ENCODE measurements around the gene DZIP1.

Gene DZIP1

DNA sequence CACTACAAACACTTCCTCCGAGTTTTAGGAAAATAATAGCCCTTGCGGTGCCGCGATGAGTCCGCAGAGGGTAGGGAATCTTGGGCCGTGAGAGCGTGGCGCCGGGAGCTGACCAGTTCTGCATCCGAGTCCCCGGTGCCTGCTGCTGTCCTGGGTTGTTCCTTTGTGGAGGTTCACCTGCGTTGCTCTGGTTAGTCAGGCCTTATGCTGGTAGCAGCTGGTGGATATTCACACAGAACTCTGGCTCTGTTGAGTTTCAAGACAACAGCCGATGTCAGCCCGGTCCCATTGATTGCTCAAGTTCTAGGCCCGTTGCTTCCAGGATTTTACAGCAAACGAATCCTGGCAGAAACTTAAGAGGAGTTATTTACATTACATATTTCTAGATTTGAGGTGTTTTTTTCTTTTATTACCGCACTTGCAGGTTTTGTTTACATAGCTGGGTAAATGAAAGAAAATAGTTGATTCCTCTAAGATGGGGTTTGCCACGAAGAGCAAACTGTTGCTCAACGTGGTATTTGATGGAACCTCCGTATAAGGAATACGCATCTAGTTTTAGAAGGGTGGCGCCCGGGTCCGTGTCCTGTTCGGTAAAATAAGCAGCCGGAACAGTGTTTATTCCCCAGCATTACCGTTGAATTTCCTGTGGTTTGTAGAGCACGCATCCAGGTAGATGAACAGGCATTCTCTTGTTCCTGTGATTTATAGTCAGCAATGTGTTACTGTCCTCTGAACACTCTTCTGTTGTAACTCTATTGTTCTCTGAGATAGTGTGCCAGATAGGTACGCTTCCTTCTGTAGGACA, 90.7 kb downstream of the DZIP1 start:
- H3K9ac ChIP-seq (ENCODE audit: low read length), result no peak overlapping the region
- no peaks in the 10 kb centered on the region for H3K9me3 ChIP-seq (ENCODE audit: control insufficient read depth, low read length)
- H3K27me3 ChIP-seq (ENCODE audit: control insufficient read depth, insufficient read depth, low read length), result peaks cover 37% of the 10 kb centered on the region
- H3K36me3 ChIP-seq (ENCODE audit: control insufficient read depth, insufficient read depth, low read length), result no peaks in the 10 kb centered on the region
- no peak overlapping the region for H3K4me3 ChIP-seq (ENCODE audit: low read length)
- H3K4me1 ChIP-seq (ENCODE audit: control insufficient read depth, insufficient read depth, low read length), result peaks cover 11% of the 10 kb centered on the region

DNA sequence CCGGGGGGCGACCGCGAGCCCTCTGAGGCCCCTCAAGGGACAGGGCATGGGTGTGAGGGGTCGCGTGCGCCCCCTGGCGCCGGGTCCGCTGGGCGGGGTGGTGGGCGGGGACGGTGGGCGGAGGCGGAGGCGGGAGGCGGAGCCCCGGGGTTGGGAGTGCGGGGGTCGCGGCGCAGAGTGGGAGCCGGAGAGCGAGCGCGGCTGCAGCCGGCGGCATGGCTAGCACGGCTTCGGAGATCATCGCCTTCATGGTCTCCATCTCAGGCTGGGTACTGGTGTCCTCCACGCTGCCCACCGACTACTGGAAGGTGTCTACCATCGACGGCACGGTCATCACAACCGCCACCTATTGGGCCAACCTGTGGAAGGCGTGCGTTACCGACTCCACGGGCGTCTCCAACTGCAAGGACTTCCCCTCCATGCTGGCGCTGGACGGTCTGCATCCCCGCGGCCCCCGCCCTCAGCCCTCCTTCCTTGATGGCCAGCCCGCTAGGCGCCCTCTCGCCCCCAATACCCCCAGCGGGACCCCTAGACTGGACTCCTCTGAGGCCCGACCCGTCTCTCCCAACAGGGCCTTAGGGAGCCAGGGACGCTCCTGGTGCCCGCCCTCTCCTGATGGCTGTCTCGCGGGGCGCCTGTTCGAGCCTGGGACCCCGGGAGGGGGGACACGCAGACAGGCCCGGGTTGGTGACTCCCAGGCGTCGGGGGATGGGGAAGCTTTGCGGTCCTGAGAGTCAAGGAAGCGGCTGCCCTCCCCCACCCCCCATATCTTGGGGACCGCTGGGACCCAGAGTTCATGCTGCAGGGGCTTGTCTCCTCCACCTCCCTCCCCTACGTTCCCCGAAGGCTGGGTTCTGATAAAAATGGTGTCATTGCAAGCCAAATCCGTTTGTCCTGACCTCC, 91.7 kb downstream of the DZIP1 start, which contains the start of gene CLDN10:
Gene CLDN10 (plus strand): TSS at position 182 of the 903 bp plus-strand sequence. CDS start 34 bp downstream, at position 216.
- Histone ChIP-seq H3K27me3 (ENCODE audit: control insufficient read depth, insufficient read depth, low read length) (peaks cover 37% of the 10 kb centered on the region), H3K9ac (ENCODE audit: low read length) (no peak within 1 kb of the TSS), H3K4me1 (ENCODE audit: control insufficient read depth, insufficient read depth, low read length) (peaks cover 11% of the 10 kb centered on the region), H3K9me3 (ENCODE audit: control insufficient read depth, low read length) (no peaks in the 10 kb centered on the region), H3K4me3 (ENCODE audit: low read length) (no peak within 1 kb of the TSS), H3K36me3 (ENCODE audit: control insufficient read depth, insufficient read depth, low read length) (no peaks in the 10 kb centered on the region)

DNA sequence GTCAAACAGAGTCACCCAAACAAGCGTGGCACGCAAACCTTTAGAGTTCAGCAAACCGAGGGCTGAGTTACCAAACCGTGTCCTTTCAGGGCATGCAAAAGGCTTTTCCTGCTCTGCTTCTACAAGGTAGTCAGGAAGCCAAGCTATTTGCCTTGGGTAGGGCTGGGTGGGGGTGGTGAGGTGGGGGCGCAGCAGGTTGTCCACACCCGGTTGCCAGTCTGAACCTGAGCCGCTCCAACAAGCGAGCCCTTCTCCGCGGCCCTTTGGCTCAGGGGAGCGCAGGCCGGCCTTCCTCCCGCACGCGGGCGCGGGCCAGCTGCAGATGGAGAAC, 92.3 kb downstream of the DZIP1 start:
- Histone ChIP-seq H3K9me3 (ENCODE audit: control insufficient read depth, low read length) (no peaks in the 10 kb centered on the region), H3K27me3 (ENCODE audit: control insufficient read depth, insufficient read depth, low read length) (peaks cover 37% of the 10 kb centered on the region), H3K36me3 (ENCODE audit: control insufficient read depth, insufficient read depth, low read length) (no peaks in the 10 kb centered on the region), H3K4me1 (ENCODE audit: control insufficient read depth, insufficient read depth, low read length) (peaks cover 11% of the 10 kb centered on the region), H3K4me3 (ENCODE audit: low read length) (no peak overlapping the region), H3K9ac (ENCODE audit: low read length) (no peak overlapping the region)

DNA sequence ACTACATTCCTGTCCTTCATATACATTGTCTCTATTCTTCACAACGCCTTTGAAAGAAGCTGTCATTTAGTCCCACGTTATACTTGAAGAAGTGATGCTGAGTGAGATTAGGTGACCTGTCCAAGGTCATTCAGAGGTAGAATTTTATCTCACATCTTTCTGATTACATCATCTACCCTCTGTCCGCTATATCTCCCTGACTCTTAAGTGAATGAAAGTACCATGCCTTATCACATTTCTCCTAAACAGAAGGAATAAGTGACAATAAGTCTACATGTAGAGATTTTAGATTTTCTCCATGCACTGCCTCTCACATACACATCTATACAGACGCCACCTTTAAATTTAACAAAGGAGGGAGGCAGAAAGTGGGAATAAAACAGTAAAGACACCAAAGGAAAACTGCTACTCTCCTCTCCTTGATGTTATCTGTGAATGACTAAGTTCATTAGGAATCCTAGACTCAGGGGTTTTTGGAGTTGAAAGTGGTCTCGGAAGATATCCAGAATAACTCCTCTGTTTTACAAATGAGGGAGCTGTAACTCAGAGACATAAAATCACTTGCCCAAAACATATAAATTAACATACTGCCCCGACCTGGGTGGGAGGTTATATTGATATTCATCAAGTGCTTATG, 96.9 kb downstream of the DZIP1 start:
- Histone ChIP-seq H3K9ac (ENCODE audit: low read length) (no peak overlapping the region), H3K27me3 (ENCODE audit: control insufficient read depth, insufficient read depth, low read length) (peaks cover 21% of the 10 kb centered on the region), H3K4me1 (ENCODE audit: control insufficient read depth, insufficient read depth, low read length) (peaks cover under 1% of the 10 kb centered on the region), H3K9me3 (ENCODE audit: control insufficient read depth, low read length) (no peaks in the 10 kb centered on the region), H3K4me3 (ENCODE audit: low read length) (no peak overlapping the region), H3K36me3 (ENCODE audit: control insufficient read depth, insufficient read depth, low read length) (no peaks in the 10 kb centered on the region)

DNA sequence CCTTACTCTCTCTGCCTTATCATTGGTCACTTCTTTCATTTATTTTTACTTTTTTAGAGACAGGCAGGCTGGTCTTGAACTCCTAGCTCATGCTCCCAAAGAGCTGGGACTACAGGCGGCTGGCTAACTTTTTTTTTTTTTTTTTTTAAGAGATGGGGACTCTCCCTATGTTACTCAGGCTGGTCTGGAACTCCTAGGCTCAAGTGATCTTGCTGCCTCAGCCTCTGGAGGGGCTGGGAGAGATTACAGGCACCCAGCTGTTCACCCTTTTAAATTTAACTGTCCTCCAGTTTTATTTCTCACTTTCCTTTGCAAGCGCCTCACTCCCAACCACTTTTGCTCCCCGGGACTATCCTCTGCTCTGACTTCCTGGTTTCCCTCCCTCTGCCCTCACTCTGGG, 97.6 kb downstream of the DZIP1 start:
- H3K4me3 ChIP-seq (ENCODE audit: low read length), result no peak overlapping the region
- H3K27me3 ChIP-seq (ENCODE audit: control insufficient read depth, insufficient read depth, low read length), result peaks cover 16% of the 10 kb centered on the region
- no peaks in the 10 kb centered on the region for H3K36me3 ChIP-seq (ENCODE audit: control insufficient read depth, insufficient read depth, low read length)
- no peak overlapping the region for H3K9ac ChIP-seq (ENCODE audit: low read length)
- no peaks in the 10 kb centered on the region for H3K9me3 ChIP-seq (ENCODE audit: control insufficient read depth, low read length)
- H3K4me1 ChIP-seq (ENCODE audit: control insufficient read depth, insufficient read depth, low read length), result no peaks in the 10 kb centered on the region

DNA sequence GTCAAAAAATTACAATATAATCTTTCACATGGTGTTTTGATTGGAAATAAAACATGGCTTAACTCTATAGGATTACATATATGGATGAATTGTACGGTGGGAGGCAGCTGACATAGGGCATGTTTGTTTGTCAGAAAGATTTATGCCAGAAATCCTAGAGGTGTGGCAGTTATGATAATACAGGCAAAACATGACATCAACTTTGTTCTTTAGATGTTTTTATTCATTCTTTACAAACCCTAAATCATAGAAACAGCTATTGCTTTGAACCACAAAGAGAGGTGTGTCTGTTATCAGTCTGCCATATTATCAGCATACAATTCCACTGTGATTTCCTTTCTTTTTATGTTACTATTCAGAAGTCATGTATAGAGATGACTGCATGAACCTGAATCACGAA, 100.2 kb downstream of the DZIP1 start:
- Histone ChIP-seq H3K27me3 (ENCODE audit: control insufficient read depth, insufficient read depth, low read length) (peaks cover 4% of the 10 kb centered on the region), H3K36me3 (ENCODE audit: control insufficient read depth, insufficient read depth, low read length) (no peaks in the 10 kb centered on the region), H3K9me3 (ENCODE audit: control insufficient read depth, low read length) (no peaks in the 10 kb centered on the region), H3K4me1 (ENCODE audit: control insufficient read depth, insufficient read depth, low read length) (no peaks in the 10 kb centered on the region), H3K9ac (ENCODE audit: low read length) (no peak overlapping the region), H3K4me3 (ENCODE audit: low read length) (no peak overlapping the region)

DNA sequence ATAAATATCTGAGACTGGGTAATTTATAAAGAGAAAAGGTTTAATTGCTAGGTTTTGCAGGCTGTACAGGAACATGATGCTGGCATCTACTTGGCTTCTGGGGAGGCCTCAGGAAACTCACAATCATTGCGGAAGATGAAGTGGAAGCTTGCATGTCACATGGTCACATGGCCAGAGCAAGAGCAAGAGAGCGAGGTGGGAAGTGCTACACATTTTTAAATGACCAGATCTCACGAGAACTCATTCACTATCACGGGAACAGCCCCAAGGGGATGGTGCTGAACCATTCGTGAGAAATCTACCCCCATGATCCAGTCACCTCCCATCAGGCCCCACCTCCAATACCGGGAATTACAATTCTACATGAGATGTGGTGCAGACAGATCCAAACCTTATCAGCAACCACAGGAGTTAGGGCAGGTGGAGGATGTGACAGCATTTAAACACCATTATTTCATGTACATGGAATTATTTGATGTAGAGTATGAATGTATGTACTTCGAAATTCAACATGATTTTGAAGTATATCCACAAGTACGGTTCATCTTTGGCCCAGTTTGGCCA, 102.5 kb downstream of the DZIP1 start:
- no peaks in the 10 kb centered on the region for H3K9me3 ChIP-seq (ENCODE audit: control insufficient read depth, low read length)
- peaks cover 2% of the 10 kb centered on the region for H3K27me3 ChIP-seq (ENCODE audit: control insufficient read depth, insufficient read depth, low read length)
- H3K4me3 ChIP-seq (ENCODE audit: low read length), result no peak overlapping the region
- no peaks in the 10 kb centered on the region for H3K36me3 ChIP-seq (ENCODE audit: control insufficient read depth, insufficient read depth, low read length)
- no peaks in the 10 kb centered on the region for H3K4me1 ChIP-seq (ENCODE audit: control insufficient read depth, insufficient read depth, low read length)
- no peak overlapping the region for H3K9ac ChIP-seq (ENCODE audit: low read length)

DNA sequence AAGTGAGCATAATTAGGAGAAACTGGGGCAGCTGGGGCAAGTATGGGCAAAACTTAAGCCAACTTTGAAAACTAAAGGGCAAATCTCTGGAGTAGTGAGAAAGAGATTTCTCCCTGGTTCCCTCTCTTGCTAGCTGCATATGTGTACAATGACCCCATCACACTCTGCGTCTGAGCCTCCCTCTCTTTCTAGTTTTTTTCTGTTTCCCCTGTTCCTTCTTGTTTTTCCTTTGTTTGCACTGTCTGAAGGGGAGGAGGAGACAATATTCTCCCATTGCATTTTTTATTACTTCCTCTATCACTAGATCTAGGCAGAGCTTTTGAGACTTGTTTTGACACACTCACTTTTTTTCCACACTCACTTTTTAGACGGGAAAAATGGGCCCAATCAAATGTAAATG, 103.2 kb downstream of the DZIP1 start:
- Histone ChIP-seq H3K4me1 (ENCODE audit: control insufficient read depth, insufficient read depth, low read length) (peaks cover 3% of the 10 kb centered on the region), H3K27me3 (ENCODE audit: control insufficient read depth, insufficient read depth, low read length) (no peaks in the 10 kb centered on the region), H3K4me3 (ENCODE audit: low read length) (no peak overlapping the region), H3K9ac (ENCODE audit: low read length) (no peak overlapping the region), H3K36me3 (ENCODE audit: control insufficient read depth, insufficient read depth, low read length) (no peaks in the 10 kb centered on the region), H3K9me3 (ENCODE audit: control insufficient read depth, low read length) (no peaks in the 10 kb centered on the region)

DNA sequence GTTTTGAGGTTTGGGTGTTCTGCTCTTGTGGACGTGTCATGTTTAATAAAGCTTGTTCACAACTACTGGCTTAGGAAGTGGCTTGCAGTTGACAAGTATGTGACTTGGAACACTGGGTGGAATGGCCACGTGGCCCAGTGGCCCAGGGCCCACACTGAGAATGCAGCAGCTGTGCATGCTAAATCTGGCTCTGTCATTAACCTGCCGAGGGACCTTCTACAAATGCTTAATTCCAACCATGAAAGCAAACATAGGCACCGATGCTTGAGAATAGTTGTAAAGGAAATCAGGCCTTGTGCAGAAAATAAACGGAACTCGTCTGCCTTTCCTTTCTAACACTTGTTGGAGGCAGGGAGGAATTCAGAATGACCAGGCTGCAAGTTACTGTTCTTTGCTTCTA, 103.6 kb downstream of the DZIP1 start:
- Histone ChIP-seq H3K9ac (ENCODE audit: low read length) (no peak overlapping the region), H3K4me3 (ENCODE audit: low read length) (no peak overlapping the region), H3K27me3 (ENCODE audit: control insufficient read depth, insufficient read depth, low read length) (no peaks in the 10 kb centered on the region), H3K4me1 (ENCODE audit: control insufficient read depth, insufficient read depth, low read length) (peaks cover 5% of the 10 kb centered on the region), H3K36me3 (ENCODE audit: control insufficient read depth, insufficient read depth, low read length) (no peaks in the 10 kb centered on the region), H3K9me3 (ENCODE audit: control insufficient read depth, low read length) (no peaks in the 10 kb centered on the region)

DNA sequence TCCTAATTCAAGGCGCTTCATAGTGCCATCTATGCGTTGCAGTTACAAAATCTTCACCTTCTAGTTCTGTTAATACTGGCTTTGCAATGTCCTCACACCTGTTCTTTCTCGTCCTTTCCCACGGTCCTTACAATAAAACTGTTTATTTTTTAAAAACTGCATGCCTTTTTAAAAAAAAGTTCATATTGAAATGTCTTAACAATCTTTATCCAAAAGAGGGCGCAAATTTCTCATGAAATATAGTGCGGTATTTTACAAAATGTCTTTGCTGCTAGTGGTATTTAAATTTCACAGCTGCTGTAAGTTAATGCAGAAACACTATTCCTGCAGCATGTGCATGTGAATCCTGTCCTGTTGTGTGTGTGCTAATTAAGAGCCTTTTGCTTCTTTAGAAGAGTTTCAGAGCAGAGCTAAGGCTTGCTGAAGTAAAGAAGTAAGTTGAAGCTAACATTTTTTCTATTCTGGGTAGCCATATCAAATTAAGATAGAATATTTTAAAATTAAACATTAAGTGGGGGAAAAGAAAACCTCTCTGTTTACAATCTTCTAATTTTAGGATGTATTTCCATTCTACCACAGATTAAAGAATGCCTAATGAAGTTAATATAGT, 107.8 kb downstream of the DZIP1 start:
- H3K36me3 ChIP-seq (ENCODE audit: control insufficient read depth, insufficient read depth, low read length), result no peaks in the 10 kb centered on the region
- H3K9ac ChIP-seq (ENCODE audit: low read length), result no peak overlapping the region
- peaks cover 12% of the 10 kb centered on the region for H3K4me1 ChIP-seq (ENCODE audit: control insufficient read depth, insufficient read depth, low read length)
- no peak overlapping the region for H3K4me3 ChIP-seq (ENCODE audit: low read length)
- no peaks in the 10 kb centered on the region for H3K27me3 ChIP-seq (ENCODE audit: control insufficient read depth, insufficient read depth, low read length)
- no peaks in the 10 kb centered on the region for H3K9me3 ChIP-seq (ENCODE audit: control insufficient read depth, low read length)

DNA sequence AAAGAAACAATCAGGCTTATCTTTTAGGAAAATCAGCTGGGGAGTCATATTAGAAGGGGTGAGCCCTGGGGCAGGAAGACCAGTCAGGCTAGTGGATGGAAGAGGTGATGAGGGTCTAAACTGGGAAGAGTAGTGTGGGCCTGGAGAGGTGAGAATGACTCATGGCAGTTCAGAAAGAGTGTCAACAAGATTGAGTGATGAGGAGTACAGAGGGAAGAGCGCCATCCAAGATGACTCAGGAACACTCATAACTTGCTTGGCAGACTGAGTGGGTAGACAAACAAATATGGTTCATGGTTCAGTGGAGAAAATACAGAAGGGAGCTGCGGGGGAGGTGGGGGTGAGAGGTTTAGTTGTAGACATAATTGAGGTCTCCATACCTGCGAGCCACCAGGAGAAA, 109.3 kb downstream of the DZIP1 start:
- no peaks in the 10 kb centered on the region for H3K9me3 ChIP-seq (ENCODE audit: control insufficient read depth, low read length)
- H3K4me3 ChIP-seq (ENCODE audit: low read length), result no peak overlapping the region
- H3K36me3 ChIP-seq (ENCODE audit: control insufficient read depth, insufficient read depth, low read length), result no peaks in the 10 kb centered on the region
- H3K27me3 ChIP-seq (ENCODE audit: control insufficient read depth, insufficient read depth, low read length), result no peaks in the 10 kb centered on the region
- no peak overlapping the region for H3K9ac ChIP-seq (ENCODE audit: low read length)
- H3K4me1 ChIP-seq (ENCODE audit: control insufficient read depth, insufficient read depth, low read length), result peaks cover 12% of the 10 kb centered on the region

Data from mucosa of stomach (tissue), 1 donor.